Peyer's patch (tissue), 4 donors: ENCODE data around the gene VPS9D1.
"Not testable (repeated sequence)": the region's sequence is repeated elsewhere in the genome, so short reads cannot be mapped to it uniquely, and the experiment has no call there.

Experiments
- CTCF ChIP-seq, 6 experiments: fragments of 450-650 bp in 4 of 6; fragments of 200-600 bp in 2 of 6; sonication (generic) in 1 of 6; IDR thresholded peaks; one replicate each; pipeline ENCODE4 v1.5.1; 2017 to 2019; ENCODE audit warnings: antibody characterized with exemption in 6 of 6, mild to moderate bottlenecking in 3 of 6, moderate library complexity in 1 of 6
- POLR2A ChIP-seq, 2 donors: fragments of 450-650 bp; IDR thresholded peaks; one replicate each; pipeline ENCODE4 v1.5.1; 2017; ENCODE audit warnings: antibody characterized with exemption in 2 of 2, mild to moderate bottlenecking in 2 of 2, moderate library complexity in 2 of 2

- TF ChIP-seq CTCF (IDR thresholded peaks at IDR 0.05): peak in 2 of 6 experiments; percentile 10 to 16
- TF ChIP-seq POLR2A (IDR thresholded peaks at IDR 0.05): not testable (repeated sequence)
Measured at GRCh38 chr16:89667000-89667399, 53.7 kb downstream of the VPS9D1 start.
